Measurements from ENCODE around the gene SULT2B1.
A peak's percentile ranks its signal among the peaks of the same experiment; 100 is the strongest.
"Not testable (repeated sequence)": the region's sequence is repeated elsewhere in the genome, so short reads cannot be mapped to it uniquely, and the experiment has no call there.

SULT2B1 gene

GRCh38 chr19:48530066-48530720, 21.8 kb upstream of the SULT2B1 start:
- no peak for DNase-seq

GRCh38 chr19:48530770-48531169, 21.2 kb upstream of the SULT2B1 start:
- no peak for DNase-seq

- DNase-seq: no peak
These were observed 18.2 kb upstream of the SULT2B1 start for GRCh38 chr19:48533770-48534169.

GRCh38 chr19:48537541-48537940, 14.4 kb upstream of the SULT2B1 start:
- no peak for DNase-seq

GRCh38 chr19:48538057-48538456, 13.9 kb upstream of the SULT2B1 start:
- not testable (repeated sequence) for DNase-seq

- peak; percentile 29 for DNase-seq
These were observed 12.4 kb upstream of the SULT2B1 start for GRCh38 chr19:48539503-48540096.

- no peak for DNase-seq
These were observed 11.9 kb upstream of the SULT2B1 start for GRCh38 chr19:48540110-48540509.

- no peak for DNase-seq
These were observed 10.2 kb upstream of the SULT2B1 start for GRCh38 chr19:48541813-48542212.

GRCh38 chr19:48543121-48543710, 8.8 kb upstream of the SULT2B1 start:
- DNase-seq: no peak

GRCh38 chr19:48544856-48545750, 6.9 kb upstream of the SULT2B1 start:
- DNase-seq: no peak

- DNase-seq: no peak
These were observed 4.2 kb upstream of the SULT2B1 start for GRCh38 chr19:48547722-48548121.

GRCh38 chr19:48548253-48548911, 3.6 kb upstream of the SULT2B1 start:
- DNase-seq: no peak

- no peak for DNase-seq
These were observed 2.6 kb upstream of the SULT2B1 start for GRCh38 chr19:48549380-48549779.

GRCh38 chr19:48552406-48553322, 692 bp downstream of the SULT2B1 start:
- no peak for DNase-seq

- DNase-seq: no peak
These were observed 1.9 kb downstream of the SULT2B1 start for GRCh38 chr19:48553676-48554384.

- DNase-seq: no peak
These were observed 2.6 kb downstream of the SULT2B1 start for GRCh38 chr19:48554385-48555091.

- no peak for DNase-seq
These were observed 4.2 kb downstream of the SULT2B1 start for GRCh38 chr19:48556163-48556562.

GRCh38 chr19:48556825-48557224, 4.9 kb downstream of the SULT2B1 start:
- no peak for DNase-seq

GRCh38 chr19:48558018-48558684, 6.2 kb downstream of the SULT2B1 start:
- DNase-seq: no peak

- no peak for DNase-seq
These were observed 8.1 kb downstream of the SULT2B1 start for GRCh38 chr19:48560095-48560530.
